ENCODE results near the gene PTPRC.
A peak's percentile ranks its signal among the peaks of the same experiment; 100 is the strongest.

The PTPRC gene

DNA sequence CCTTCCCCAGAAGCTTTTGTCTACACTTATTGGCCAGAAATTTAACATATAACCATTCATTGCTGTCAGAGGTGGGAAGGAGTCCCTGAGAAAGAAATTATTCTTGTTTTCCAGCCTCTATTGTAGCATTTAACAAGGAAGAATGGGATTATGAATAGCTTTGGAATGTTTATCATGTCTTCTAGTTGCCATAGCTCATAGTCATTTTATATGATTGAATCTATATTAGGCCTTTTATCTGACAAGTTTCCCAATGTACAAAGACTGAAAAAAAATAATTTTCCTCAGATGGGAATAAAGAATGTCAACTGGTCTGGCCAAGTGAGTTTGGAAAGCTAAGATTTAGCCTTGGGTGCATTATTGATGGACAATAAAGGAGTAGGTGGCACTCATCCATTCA lies 28.3 kb downstream of the PTPRC start:
- peak overlapping the region; percentile 96 for H3K27ac Mint-ChIP-seq
- peaks cover 85% of the 10 kb centered on the region for H3K4me1 Mint-ChIP-seq (ENCODE audit: low read depth)
- H3K27me3 Mint-ChIP-seq, result no peaks in the 10 kb centered on the region
- H3K4me3 Mint-ChIP-seq, result peak overlapping the region; percentile 61
- H3K9me3 Mint-ChIP-seq (ENCODE audit: low read depth), result no peaks in the 10 kb centered on the region
- H3K36me3 Mint-ChIP-seq, result peaks cover 23% of the 10 kb centered on the region

DNA sequence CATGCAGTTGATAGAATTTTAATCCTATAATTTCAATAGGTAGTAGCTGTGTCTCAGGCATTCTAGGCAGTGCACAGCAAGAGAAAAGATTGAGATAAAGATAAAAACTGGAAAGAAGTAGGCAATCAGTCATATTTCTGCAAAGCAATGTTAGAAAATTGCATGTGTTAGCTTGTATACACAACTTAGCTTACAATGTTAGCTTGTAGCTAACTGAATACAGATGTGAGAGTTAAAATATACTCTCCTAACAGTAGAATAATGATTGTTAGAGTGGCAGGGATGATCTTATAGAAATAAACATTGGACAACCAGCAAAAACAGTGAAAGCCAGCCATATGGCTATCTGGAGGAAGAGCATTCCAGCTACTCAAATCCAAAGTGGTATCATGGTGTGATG lies 29.0 kb downstream of the PTPRC start:
- no peaks in the 10 kb centered on the region for H3K27me3 Mint-ChIP-seq
- peak overlapping the region; percentile 96 for H3K27ac Mint-ChIP-seq
- no peaks in the 10 kb centered on the region for H3K9me3 Mint-ChIP-seq (ENCODE audit: low read depth)
- peaks cover 85% of the 10 kb centered on the region for H3K4me1 Mint-ChIP-seq (ENCODE audit: low read depth)
- peaks cover 25% of the 10 kb centered on the region for H3K36me3 Mint-ChIP-seq
- peak overlapping the region; percentile 61 for H3K4me3 Mint-ChIP-seq

DNA sequence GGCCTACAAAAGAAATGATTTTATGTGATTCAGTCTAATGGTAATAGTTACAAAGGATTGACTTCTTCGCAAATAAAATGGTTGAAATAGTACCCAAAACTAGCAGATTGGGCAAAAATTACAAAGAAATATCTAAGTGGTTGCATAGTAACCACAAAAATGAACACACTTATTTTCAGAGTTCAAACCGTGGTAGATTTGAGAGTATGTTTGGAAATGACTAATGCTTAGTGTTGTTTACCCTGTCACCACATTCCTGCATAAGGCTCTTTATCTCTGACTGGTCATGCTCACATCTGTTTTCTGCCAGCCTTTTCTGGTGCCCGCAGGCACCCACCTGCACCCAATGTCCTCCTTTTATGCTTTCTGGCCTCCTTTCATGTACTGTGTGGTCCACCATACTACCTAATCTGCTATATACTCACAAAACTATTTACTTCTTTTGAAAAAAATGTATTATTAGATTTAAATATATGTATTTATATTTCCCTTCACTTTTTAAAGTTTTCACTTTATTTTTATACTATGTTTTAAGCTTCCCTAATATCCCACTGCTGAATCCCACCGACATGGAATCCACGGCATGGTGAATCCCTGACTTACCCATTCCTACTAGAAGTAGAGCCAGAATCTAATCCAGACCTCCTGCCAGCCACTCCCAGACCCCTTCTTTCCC lies 30.3 kb downstream of the PTPRC start:
- Mint-ChIP-seq H3K27me3 (no peaks in the 10 kb centered on the region), H3K4me1 (ENCODE audit: low read depth) (peaks cover 88% of the 10 kb centered on the region), H3K36me3 (peaks cover 29% of the 10 kb centered on the region), H3K4me3 (peak overlapping the region; percentile 68), H3K27ac (peak overlapping the region; percentile 96), H3K9me3 (ENCODE audit: low read depth) (no peaks in the 10 kb centered on the region)

DNA sequence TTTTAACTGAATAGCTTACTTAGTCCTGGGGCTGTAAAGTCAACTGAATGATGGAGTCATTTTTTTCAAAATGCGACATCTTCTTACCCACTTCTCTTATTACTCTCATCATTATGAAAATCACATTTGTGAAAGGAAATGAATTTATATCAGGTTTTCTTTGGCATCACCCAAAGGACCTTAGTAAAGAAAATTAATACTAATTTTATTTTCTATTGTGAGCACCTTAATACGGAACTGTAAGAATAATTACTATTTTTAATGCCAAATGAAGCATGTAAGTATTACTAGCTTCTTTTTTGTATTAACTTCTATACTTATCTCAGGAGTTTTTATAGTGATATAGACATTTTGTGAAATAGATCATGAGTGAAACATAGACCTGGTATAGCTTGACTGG lies 30.9 kb downstream of the PTPRC start:
- Mint-ChIP-seq H3K36me3 (peaks cover 29% of the 10 kb centered on the region), H3K27ac (peak overlapping the region; percentile 96), H3K4me1 (ENCODE audit: low read depth) (peaks cover 85% of the 10 kb centered on the region), H3K4me3 (peak overlapping the region; percentile 68), H3K27me3 (no peaks in the 10 kb centered on the region), H3K9me3 (ENCODE audit: low read depth) (no peaks in the 10 kb centered on the region)

DNA sequence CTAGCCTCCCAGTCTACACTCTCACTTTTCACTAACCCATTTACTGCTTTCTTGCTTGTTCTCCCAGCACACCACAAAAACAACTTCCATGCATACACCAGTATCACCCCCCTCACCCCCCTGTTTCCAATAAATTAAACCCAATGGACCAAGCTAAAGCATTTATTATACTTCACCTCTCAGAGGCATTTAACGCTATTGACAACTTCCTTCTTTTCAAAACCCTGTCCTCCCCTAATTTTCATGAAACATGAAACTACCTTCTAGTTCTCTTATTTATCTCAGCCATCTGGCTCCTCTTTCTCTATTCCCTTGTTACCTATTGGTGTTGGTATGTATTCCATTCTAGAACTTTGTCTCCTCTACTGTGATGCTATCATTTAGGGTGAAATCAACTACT lies 32.3 kb downstream of the PTPRC start:
- Mint-ChIP-seq H3K27me3 (no peaks in the 10 kb centered on the region), H3K36me3 (peaks cover 27% of the 10 kb centered on the region), H3K27ac (peak overlapping the region; percentile 96), H3K4me1 (ENCODE audit: low read depth) (peaks cover 87% of the 10 kb centered on the region), H3K9me3 (ENCODE audit: low read depth) (no peaks in the 10 kb centered on the region), H3K4me3 (peak overlapping the region; percentile 69)

DNA sequence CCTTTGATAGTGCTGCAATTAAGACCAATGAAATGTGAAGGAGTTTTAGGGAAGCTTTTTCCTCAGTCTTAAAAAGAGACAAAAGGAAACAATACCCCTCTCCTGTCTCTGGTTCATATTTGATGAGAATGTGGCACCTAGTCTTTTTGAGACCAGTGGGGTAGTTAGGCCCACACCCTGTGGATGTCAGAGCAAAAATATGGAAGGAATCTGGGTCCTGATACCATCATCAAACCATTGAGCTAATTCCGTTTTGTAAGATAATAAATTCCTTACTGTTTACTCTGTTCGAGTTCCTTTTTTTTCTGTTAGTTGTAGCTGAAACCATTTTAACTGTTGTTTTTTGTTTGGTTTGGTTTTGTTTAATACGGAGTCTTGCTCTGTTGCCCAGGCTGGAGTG lies 33.3 kb downstream of the PTPRC start:
- H3K4me3 Mint-ChIP-seq, result peak overlapping the region; percentile 69
- H3K27ac Mint-ChIP-seq, result peak overlapping the region; percentile 96
- H3K4me1 Mint-ChIP-seq (ENCODE audit: low read depth), result peaks cover 91% of the 10 kb centered on the region
- no peaks in the 10 kb centered on the region for H3K27me3 Mint-ChIP-seq
- peaks cover 27% of the 10 kb centered on the region for H3K36me3 Mint-ChIP-seq
- H3K9me3 Mint-ChIP-seq (ENCODE audit: low read depth), result no peaks in the 10 kb centered on the region

DNA sequence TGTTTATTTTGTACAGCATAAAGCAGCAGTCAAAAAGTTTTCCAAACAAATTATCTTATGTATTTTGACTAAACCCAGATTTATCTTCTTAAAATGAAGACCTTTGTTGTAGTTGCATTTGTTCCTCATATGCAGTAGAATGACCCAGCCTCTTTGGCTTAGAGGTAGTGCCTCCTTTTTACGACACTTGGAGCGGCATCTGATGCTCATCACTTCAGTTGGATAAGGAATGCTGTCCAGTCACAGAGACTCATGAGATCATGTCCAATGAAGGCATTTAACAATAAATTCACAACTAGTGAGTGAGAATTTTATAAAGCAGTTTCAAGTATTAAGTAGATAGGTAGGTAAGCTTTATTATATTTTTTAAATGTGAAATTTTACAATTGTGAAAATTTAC lies 35.2 kb downstream of the PTPRC start:
- no peaks in the 10 kb centered on the region for H3K27me3 Mint-ChIP-seq
- peak overlapping the region; percentile 96 for H3K27ac Mint-ChIP-seq
- peak overlapping the region; percentile 66 for H3K4me3 Mint-ChIP-seq
- H3K9me3 Mint-ChIP-seq (ENCODE audit: low read depth), result no peaks in the 10 kb centered on the region
- peaks cover 91% of the 10 kb centered on the region for H3K4me1 Mint-ChIP-seq (ENCODE audit: low read depth)
- H3K36me3 Mint-ChIP-seq, result peaks cover 25% of the 10 kb centered on the region

DNA sequence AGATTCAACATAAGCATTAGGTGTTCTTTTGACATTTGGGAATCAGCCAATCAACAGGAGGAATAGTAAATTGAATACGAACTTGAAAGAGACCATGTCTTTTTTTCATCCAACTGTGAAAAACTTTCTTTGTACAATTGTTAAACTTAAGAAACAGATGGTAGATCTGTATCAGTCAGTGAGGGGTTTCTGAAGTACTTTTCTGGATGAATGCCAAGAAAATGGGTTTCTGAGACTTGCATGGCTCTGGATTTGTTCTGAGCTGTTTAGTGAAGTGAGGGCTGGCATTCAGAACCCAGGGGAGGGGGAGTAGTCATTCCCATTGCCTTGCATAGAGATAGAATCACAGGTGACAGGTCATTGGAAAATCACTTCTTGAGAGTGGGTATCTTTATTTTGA lies 37.4 kb downstream of the PTPRC start:
- Mint-ChIP-seq H3K27ac (peak overlapping the region; percentile 98), H3K9me3 (ENCODE audit: low read depth) (no peaks in the 10 kb centered on the region), H3K4me3 (peak overlapping the region; percentile 66), H3K4me1 (ENCODE audit: low read depth) (peaks cover 86% of the 10 kb centered on the region), H3K36me3 (peaks cover 19% of the 10 kb centered on the region), H3K27me3 (no peaks in the 10 kb centered on the region)

DNA sequence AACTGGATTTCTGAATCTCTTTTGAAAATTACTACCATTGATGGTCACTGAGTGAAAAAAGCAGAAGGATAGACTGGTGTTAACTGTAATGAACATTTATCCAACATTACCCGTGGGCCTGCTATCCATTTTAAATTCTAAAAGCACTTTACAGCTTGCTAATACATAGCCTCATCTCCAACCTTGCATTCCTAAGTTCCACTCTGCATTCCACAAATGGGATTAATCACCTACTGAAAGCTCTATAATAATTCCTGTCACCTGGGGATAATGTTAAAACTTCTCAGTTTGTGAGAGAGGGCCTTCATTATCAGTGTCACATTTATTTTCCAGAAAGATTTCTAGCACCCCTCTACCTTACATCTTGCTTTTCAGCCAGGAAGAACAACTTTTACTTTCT lies 38.2 kb downstream of the PTPRC start:
- H3K36me3 Mint-ChIP-seq, result peaks cover 14% of the 10 kb centered on the region
- peak overlapping the region; percentile 98 for H3K27ac Mint-ChIP-seq
- H3K4me1 Mint-ChIP-seq (ENCODE audit: low read depth), result peaks cover 84% of the 10 kb centered on the region

DNA sequence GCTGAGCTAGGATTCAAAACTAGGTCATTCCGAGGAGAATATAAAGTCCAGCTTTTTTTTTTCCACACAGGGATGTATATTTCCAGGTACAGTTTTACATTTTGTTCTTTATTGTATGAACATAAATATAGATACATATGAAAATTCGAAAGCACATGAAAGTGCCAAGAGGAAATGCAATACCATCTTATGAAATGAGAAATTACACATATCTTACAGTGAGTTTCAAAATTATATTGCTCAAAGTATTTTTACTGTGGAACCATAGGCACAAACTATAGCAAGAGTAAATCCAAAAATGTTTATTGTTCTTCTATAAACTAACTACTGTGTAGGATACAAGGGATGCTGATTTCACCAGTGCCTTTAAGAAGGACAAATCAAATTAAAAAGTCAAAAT lies 39.0 kb downstream of the PTPRC start:
- H3K4me1 Mint-ChIP-seq (ENCODE audit: low read depth), result peaks cover 86% of the 10 kb centered on the region
- peak overlapping the region; percentile 98 for H3K27ac Mint-ChIP-seq
- no peaks in the 10 kb centered on the region for H3K27me3 Mint-ChIP-seq
- H3K9me3 Mint-ChIP-seq (ENCODE audit: low read depth), result no peaks in the 10 kb centered on the region
- peaks cover 11% of the 10 kb centered on the region for H3K36me3 Mint-ChIP-seq
- peak overlapping the region; percentile 81 for H3K4me3 Mint-ChIP-seq

More for the DNA sequence above, 38.2 kb downstream of the PTPRC start:
- Mint-ChIP-seq H3K9me3 (ENCODE audit: low read depth) (no peaks in the 10 kb centered on the region), H3K27me3 (no peaks in the 10 kb centered on the region), H3K4me3 (peak overlapping the region; percentile 81)

DNA sequence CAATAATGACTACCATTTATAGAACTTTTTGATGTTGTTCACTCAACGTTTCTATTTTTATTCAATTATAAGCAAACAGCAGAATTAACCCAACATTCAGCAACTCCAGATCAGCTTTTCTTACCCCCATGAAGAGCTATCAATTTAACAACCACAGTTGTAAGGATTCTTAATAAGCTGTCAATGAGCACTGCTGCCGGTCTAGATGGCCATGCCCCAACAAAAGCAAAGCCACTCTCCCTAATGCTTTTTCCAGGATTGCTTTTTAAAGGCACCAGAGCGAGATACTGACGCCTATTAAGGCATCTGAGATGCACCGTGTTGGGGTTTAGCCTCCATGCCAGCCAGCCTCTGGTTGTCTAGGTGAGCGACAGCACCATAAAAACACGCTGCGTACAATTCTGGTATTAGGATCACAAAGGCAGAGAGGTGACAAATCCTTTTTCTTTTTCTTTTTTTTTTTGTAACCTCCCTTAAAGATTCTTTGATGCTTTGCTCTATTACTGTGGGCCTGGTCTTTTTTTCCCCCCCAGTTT lies 39.5 kb downstream of the PTPRC start:
- H3K27me3 Mint-ChIP-seq, result no peaks in the 10 kb centered on the region
- H3K36me3 Mint-ChIP-seq, result peaks cover 7% of the 10 kb centered on the region
- no peaks in the 10 kb centered on the region for H3K9me3 Mint-ChIP-seq (ENCODE audit: low read depth)
- peaks cover 86% of the 10 kb centered on the region for H3K4me1 Mint-ChIP-seq (ENCODE audit: low read depth)
- peak overlapping the region; percentile 98 for H3K27ac Mint-ChIP-seq
- H3K4me3 Mint-ChIP-seq, result peak overlapping the region; percentile 81

DNA sequence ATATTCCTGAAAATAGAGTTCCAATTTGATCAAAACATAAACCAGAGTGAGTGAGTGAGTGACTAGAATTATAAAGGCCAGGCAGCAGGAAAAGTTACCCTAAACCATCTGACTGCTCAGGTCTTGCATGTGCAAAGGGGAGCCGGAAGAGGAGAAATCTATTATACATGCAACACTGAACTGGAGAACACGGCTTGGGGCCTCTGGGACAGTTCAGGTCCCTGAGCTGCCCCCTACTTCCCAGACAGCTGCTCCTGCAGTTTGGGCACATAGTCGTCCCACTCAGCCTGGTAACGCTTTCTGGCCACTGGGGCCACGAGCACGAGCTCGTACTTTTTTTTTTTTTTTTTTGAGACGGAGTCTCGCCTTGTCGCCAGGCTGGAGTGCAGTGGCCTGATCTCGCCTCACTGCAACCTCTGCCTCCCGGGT lies 40.1 kb downstream of the PTPRC start:
- H3K27me3 Mint-ChIP-seq, result no peaks in the 10 kb centered on the region
- peaks cover 7% of the 10 kb centered on the region for H3K36me3 Mint-ChIP-seq
- H3K9me3 Mint-ChIP-seq (ENCODE audit: low read depth), result no peaks in the 10 kb centered on the region
- H3K27ac Mint-ChIP-seq, result peak overlapping the region; percentile 98
- H3K4me3 Mint-ChIP-seq, result peak overlapping the region; percentile 81
- H3K4me1 Mint-ChIP-seq (ENCODE audit: low read depth), result peaks cover 86% of the 10 kb centered on the region

DNA sequence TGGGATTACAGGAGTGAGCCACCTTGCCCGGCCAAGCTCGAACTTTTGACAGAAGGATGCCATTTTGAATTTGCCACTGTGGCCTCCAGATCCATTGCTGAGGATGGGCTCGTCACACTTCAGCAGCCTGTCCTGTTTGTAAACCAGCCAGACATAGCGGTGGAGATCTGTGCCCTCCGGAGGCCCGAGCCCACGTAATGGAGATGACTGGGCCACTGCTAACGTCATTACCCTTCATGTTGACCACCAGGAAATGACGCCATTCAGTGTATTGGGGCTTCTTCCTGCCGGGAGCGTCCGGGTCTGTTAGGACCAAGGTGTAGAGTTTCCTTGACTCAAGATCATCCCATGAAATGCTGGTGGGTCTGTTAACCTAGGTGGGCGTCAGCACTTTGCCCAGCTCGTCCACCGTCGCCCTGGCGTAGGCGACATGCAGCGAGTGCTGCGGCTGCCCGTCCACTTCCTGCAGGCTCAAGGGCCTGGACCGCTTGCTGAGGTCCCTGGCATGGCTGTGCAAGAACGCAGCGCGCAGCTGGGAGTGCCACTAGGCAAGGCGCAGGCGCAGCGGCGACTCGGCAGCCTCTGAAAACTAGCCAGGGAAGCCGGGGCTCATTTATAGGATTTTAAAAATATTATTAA lies 40.8 kb downstream of the PTPRC start:
- peak overlapping the region; percentile 98 for H3K27ac Mint-ChIP-seq
- H3K4me1 Mint-ChIP-seq (ENCODE audit: low read depth), result peaks cover 89% of the 10 kb centered on the region
- H3K4me3 Mint-ChIP-seq, result peak overlapping the region; percentile 81
- no peaks in the 10 kb centered on the region for H3K9me3 Mint-ChIP-seq (ENCODE audit: low read depth)
- no peaks in the 10 kb centered on the region for H3K27me3 Mint-ChIP-seq
- peaks cover 7% of the 10 kb centered on the region for H3K36me3 Mint-ChIP-seq

DNA sequence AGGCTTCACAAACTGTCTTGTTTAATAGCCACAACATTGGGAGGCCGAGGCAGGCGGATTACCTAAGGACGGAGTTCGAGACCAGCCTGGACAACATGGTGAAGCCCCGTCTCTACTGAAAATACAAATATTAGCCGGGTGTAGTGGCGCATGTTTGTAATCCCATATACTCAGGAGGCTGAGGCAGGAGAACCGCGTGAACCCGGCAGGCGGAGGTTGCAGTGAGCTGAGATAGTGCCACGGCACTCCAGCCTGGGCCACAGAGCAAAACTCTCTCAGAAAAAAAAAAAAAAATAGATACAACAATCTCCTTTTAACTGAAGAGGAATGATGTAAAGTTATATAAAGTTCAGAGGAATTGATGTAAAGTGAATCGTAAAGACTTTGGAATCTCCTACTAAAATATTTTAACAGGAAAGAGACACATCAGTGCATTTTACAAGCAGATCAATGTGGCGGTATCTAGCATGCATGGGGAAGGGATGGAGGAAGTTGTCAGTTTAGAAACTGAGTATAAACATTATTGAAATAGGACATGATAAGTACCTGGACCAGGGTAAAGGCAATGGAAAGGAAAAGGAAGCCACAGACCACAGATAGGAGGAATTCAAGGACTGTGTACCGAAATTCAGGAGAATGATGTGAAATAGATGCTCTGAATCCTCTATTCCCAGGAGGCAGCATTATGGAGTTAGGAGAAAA lies 41.5 kb downstream of the PTPRC start:
- Mint-ChIP-seq H3K4me3 (peak overlapping the region; percentile 81), H3K9me3 (ENCODE audit: low read depth) (no peaks in the 10 kb centered on the region), H3K27ac (peak overlapping the region; percentile 98), H3K27me3 (no peaks in the 10 kb centered on the region), H3K4me1 (ENCODE audit: low read depth) (peaks cover 86% of the 10 kb centered on the region), H3K36me3 (peaks cover 6% of the 10 kb centered on the region)

DNA sequence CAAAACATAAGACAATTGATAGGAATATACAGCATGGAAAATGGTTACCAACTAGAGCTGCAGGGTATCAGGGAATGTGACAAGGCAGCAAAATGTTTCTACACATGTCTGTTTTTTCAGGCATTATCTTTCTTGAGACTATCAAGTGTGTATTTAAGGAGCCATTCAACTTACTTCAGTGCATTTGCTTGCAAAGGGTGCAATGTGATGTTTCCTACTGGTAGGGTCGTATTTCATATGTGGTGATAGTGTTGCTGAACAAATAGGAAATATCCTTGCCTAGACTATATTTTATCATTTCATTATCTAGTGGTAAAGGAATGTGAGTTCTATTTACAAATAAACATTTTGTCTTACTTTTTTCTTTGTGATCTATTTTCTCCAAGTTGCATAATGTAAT lies 42.4 kb downstream of the PTPRC start:
- Mint-ChIP-seq H3K27me3 (no peaks in the 10 kb centered on the region), H3K4me1 (ENCODE audit: low read depth) (peaks cover 85% of the 10 kb centered on the region), H3K4me3 (peak overlapping the region; percentile 62), H3K36me3 (peaks cover 3% of the 10 kb centered on the region), H3K27ac (peak overlapping the region; percentile 88), H3K9me3 (ENCODE audit: low read depth) (no peaks in the 10 kb centered on the region)
